8988T (cell line): ENCODE results near the gene CNTNAP2.

ENCODE experiments used
- DNase-seq: peaks from one replicate; pipeline ENCODE4 v3.0.0; 2011

CNTNAP2 gene

GRCh38 chr7:146636033-146636356 is 519.4 kb downstream of the CNTNAP2 start:
- DNase-seq = no peak

DNA sequence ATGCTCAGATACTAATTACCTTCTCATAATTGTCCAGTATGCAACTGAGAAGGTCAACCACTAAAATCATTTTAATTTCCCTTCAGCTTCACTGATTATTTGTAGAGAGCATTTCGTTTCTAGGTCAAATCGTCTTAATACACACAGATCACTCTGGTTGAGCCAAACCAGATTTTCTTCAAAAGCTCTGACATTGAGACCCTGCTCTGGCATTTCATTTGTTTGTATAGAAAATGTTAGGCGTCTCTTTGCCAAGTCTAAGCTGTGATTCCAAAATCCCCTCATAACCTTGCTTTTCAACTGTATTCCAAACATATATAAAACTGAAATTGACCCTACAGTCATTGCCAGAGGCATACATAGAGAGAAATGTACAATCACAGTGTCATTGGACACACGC is 520.0 kb downstream of the CNTNAP2 start:
- no peak for DNase-seq

DNA sequence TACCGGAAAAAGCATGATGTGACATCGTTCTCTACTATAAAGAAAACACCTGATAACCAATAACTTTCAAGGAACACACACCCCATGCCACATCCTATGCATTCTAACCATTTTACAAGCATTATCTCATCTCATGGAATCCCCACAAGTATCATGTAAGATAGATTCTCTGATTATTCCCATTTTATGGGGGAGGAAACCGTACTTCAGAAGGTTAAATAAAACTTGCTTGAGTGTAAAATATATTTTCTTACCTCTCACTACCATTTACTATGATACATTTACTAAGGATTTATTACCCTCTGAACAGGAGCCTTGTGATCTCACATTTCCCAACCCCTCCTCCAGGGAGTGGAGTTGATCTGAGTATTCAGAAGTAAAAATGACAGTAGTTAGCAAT is 522.7 kb downstream of the CNTNAP2 start:
- no peak for DNase-seq

DNA sequence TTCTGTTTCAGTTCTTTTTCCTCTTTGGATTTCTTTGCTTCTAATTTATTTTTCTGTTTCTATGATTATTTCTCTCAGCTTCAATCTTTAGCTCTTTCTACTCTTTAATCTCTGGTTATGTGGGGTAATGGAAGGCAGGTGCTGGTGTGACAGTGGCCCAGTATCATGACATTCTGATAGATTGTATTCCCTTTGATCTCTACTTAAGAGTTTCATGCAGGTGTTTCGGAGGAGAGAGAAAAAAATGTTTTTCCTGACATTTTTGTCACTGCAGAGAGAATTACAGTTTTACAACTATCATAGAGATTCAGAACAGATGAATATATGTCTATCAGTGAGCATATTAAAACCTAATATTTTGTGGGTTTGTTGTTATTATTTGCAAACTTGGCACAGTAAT is 524.9 kb downstream of the CNTNAP2 start:
- DNase-seq = no peak

GRCh38 chr7:146645383-146645976 is 528.9 kb downstream of the CNTNAP2 start:
- DNase-seq = no peak

GRCh38 chr7:146647445-146647844 is 530.8 kb downstream of the CNTNAP2 start:
- no peak for DNase-seq

GRCh38 chr7:146652176-146652575 is 535.6 kb downstream of the CNTNAP2 start:
- no peak for DNase-seq

DNA sequence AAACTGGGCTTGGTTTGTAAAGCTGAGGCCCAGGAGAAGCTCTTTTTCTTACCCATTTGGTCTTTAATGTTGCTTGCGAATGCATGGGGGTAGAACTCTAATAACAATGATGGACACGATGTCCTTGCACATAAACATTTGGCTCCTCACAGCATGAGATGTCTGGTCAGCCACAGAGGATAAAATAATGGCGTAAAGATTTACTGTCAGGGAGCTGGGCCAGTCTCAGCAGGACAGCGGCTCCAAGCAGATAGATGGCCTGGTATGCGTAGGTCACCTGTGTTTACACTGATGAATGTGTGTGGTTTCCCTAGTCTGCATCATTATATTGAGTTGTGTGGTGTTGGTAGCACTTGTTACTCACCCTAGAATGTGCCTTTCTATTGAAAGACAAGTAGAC is 537.4 kb downstream of the CNTNAP2 start:
- no peak for DNase-seq

- DNase-seq = no peak
Measured at GRCh38 chr7:146655928-146656797, 539.6 kb downstream of the CNTNAP2 start.

GRCh38 chr7:146656988-146657387 is 540.4 kb downstream of the CNTNAP2 start:
- no peak for DNase-seq

GRCh38 chr7:146658604-146659003 is 542.0 kb downstream of the CNTNAP2 start:
- no peak for DNase-seq

DNA sequence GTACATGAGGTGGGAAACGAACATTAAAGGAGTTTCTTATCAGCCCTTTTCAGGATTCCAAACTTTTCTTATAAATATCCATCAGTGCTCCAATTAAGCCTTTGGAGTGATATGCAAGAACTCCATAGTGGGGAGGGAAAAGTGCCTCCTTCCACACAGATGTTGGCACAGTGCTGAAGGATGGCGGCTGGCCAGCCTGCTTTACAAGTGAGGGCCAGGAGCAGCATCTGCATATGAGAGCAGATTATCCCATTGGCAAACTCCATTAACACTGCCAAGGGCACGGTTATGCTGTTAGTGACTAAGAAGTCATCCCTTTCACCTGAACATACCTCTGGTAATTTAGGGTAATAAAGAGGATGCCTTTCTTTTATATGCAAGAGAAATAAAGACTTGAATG is 543.1 kb downstream of the CNTNAP2 start:
- DNase-seq = no peak

DNA sequence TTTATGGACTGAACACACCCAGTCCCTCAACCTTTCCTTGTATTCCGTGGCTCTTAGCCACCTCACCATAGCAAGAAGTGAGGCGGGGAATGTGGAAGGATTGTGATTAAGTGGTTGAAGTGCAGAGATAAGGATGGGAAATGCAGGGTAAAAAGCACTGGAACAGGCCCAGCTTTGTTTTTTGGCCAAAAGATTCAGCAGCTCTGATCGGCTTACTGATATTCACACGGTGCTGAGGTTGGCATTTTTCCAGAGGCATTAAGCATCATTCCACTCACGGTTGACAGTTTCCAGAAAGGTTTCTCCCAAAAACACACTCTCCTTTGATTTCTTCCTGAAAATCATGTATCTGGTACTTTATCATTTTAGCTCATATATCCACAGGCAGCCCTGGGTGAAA is 544.2 kb downstream of the CNTNAP2 start:
- DNase-seq = no peak

DNA sequence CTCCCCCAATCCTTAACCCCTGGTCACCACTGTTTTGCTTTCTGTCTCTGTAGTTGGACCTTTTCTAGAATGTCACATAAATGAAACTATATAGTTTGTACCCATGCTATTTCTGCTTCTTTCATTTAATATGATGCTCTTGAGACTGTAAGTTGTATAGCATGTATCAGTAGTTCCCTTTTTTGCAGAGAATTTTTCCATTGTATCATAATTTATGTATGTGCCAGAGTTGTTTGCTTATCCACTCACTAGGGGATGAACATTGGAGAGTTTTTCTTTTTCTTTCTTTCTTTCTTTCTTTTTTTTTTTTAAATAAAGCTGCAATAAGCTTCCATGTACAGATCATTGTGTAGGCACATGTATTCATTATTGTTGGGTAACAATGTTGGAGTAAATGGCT is 544.8 kb downstream of the CNTNAP2 start:
- no peak for DNase-seq

- no peak for DNase-seq
Measured at GRCh38 chr7:146661929-146662328, 545.3 kb downstream of the CNTNAP2 start.

- DNase-seq = no peak
Measured at GRCh38 chr7:146665023-146665422, 548.4 kb downstream of the CNTNAP2 start.

DNA sequence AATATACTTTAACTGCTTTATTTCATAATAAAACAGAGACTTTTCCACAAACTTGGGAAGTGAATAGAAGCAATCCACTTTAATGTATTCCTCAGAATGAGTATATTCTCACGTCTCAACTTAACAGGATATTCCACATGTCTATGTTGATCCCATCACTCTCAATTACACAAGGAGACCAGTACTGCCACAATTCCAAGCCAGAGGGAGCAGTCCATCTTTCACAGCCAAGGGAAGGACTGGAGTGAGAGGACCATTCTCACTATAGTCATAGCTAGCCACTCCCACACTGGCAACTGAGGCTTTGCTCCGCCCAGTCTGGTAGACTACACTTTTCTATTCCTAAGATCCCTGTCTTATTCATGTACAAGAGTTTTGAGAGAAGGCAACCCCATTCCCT is 553.9 kb downstream of the CNTNAP2 start:
- DNase-seq = no peak

GRCh38 chr7:146681487-146681886 is 564.9 kb downstream of the CNTNAP2 start:
- no peak for DNase-seq

DNA sequence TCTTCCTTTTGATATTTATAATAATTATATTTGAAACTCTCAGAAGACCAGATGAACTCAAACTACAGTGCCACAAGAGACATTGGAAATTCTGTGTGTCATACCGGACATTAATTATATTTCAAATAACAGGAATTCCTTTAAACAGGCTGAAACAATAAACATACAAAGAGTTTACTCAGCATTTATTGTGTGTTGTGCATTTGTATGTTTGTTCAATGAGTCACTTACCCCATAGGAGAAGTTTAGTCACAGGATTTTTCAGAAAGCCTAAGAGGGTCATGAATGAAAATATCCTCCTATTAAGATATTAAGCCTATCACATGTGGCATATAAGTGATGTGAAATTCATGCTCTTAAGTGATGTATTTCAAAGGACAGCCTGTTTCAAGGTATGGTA is 566.8 kb downstream of the CNTNAP2 start:
- no peak for DNase-seq

DNA sequence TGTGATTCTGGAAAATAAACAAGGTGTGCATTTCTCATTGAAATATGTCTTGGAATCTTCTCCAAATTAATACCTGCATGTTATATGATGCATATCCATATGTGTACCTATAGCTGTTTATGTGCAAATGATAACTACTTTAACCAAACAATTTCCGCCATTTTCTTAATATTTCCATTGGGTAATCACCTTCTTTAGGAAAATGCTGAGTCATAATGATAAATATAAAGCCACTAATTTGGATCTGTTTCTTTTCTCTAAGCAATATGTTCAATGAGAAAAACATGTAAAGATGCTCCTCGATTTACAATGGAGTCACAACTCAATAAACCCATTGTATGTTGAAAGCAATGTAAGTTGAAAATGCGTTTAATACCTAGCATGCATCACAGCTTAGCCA is 574.4 kb downstream of the CNTNAP2 start:
- DNase-seq = no peak

DNA sequence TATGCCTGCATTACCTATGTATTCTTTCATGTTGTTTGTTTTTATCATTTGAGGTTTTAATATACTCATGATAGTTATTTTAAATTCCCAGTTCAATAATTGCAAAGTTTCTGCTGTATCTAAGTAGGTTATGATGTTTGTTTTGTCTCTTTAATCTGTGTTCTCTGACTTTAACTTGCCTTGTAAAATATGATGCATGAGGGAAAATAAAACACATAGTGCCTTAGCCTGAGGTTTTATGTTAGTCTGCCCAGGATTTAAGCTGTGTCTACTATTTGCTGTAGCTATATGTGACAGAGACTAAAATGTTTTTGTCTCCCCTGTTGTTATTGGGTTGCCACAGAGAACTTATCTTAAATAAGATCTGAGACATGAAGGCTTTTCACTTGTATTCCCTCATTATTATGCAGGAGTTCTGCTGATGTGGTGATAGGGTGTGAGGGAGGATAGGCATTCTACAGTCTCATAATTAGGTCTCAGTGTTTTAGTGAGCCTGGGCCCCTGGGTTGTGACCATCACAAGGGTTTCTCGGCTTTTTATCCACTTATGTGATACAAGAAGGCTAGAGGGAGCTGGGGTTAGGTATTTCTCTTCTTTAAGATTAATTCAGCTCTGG is 582.5 kb downstream of the CNTNAP2 start:
- DNase-seq = no peak

- DNase-seq = no peak
Measured at GRCh38 chr7:146700015-146700560, 583.5 kb downstream of the CNTNAP2 start.

GRCh38 chr7:146701166-146701565 is 584.6 kb downstream of the CNTNAP2 start:
- DNase-seq = no peak

DNA sequence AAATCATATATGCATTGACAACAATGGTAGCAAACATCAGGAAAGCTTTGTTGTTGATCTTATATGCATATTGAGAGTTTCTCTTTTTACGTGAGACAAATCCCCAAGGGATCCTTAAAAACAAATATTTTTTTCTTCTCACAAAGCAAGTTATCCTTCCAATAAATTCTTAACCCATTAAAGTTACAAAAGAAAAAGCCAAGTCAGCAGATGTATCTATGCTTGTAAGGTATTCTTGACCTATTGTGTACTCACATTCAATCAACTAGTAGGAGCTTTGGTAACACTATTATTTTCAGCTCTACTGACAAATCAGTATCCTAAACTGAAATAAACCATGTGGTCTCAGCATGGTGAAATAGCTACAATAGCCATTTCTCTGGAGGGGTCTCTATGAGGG is 586.3 kb downstream of the CNTNAP2 start:
- DNase-seq = no peak
